Neural progenitor cell (in vitro differentiated cells): ENCODE measurements around the gene PLAC1.

Experiments
- CTCF ChIP-seq: fragments of 200-600 bp; sonication (generic); IDR thresholded peaks from 2 replicates; pipeline ENCODE4 v1.5.1; 2017; ENCODE audit warnings: antibody characterized with exemption, mild to moderate bottlenecking
- EZH2 ChIP-seq: fragments of 200-600 bp; sonication (generic); IDR thresholded peaks from 2 replicates; pipeline ENCODE4 v1.6.1; 2017; ENCODE audit warnings: antibody characterized with exemption, mild to moderate bottlenecking, moderate library complexity

GRCh38 chrX:134685668-134686067, 27.4 kb upstream of the PLAC1 start:
- TF ChIP-seq CTCF (no peak), EZH2 (no peak)
